RWPE1 (cell line): ENCODE results near the gene MTSS2.
A peak's percentile ranks its signal among the peaks of the same experiment; 100 is the strongest.

Experiments used
- CTCF ChIA-PET: fragments of 350-600 bp; sonication (Branson Sonifier 250); formaldehyde crosslinking; extraction: SDS; loops from one replicate; lab custom pipeline; 2021; lab: Yijun Ruan, JAX
- POLR2A ChIA-PET: fragments of 400-600 bp; formaldehyde crosslinking; extraction: SDS; loops from one replicate; lab custom pipeline; 2020; ENCODE audit warnings: antibody characterized with exemption; ENCODE audit not compliant: low non-redundant PET; lab: Yijun Ruan, JAX
- DNase-seq: peaks from one replicate; pipeline ENCODE4 v3.0.0; 2012; ENCODE audit warnings: low spot score
- H3K27ac ChIP-seq: fragments of 450-650 bp; 2 replicates; pipeline ENCODE4 v1.5.1; 2017
- CTCF ChIP-seq: fragments of 450-650 bp; conservative IDR thresholded peaks from 2 replicates; pipeline ENCODE4 v1.5.1; 2017; ENCODE audit warnings: low read depth, mild to moderate bottlenecking

MTSS2 gene

GRCh38 chr16:70696355-70696754 is 10.5 kb upstream of the MTSS2 start:
- no peak for DNase-seq
- ChIA-PET POLR2A (interaction anchor here (0.6 kb wide), 1 partner anchor 72 kb away, joined by 6 read pairs; no protein-coding TSS in a partner anchor), CTCF (interaction anchor here (0.8 kb wide), 1 partner anchor 42 kb away, joined by 5 read pairs; no protein-coding TSS in a partner anchor)
- peak overlapping the region; percentile 100 for H3K27ac ChIP-seq
- no peak for TF ChIP-seq CTCF

GRCh38 chr16:70695331-70696070 is 9.6 kb upstream of the MTSS2 start:
- POLR2A ChIA-PET: interaction anchor here (0.6 to 0.7 kb wide), 3 partner anchors 13 to 84 kb away, joined by 3 to 6 read pairs (median 6); no protein-coding TSS in a partner anchor
- H3K27ac ChIP-seq: peak overlapping the region; percentile 100
- CTCF ChIA-PET: interaction anchor here (0.8 to 1.1 kb wide), 3 partner anchors 19 to 76 kb away, joined by 3 to 5 read pairs (median 4); no protein-coding TSS in a partner anchor
- no peak for DNase-seq
- TF ChIP-seq CTCF: no peak

- TF ChIP-seq CTCF: no peak
- peak overlapping the region; percentile 100 for H3K27ac ChIP-seq
- ChIA-PET POLR2A (interaction anchor here (0.7 kb wide), 1 partner anchor 12 kb away, joined by 6 read pairs; no protein-coding TSS in a partner anchor), CTCF (interaction anchor here (0.9 to 1.1 kb wide), 2 partner anchors 20 to 76 kb away, joined by 3 to 4 read pairs; no protein-coding TSS in a partner anchor)
- no peak for DNase-seq
Measured at GRCh38 chr16:70694868-70695218, 9.0 kb upstream of the MTSS2 start.

- peak overlapping the region; percentile 100 for H3K27ac ChIP-seq
- ChIA-PET POLR2A (no interaction called here), CTCF (no interaction called here)
- TF ChIP-seq CTCF: no peak
- DNase-seq: peak; percentile 94
Measured at GRCh38 chr16:70694088-70694867, 8.4 kb upstream of the MTSS2 start.

- ChIA-PET CTCF (no interaction called here), POLR2A (no interaction called here)
- no peak for TF ChIP-seq CTCF
- H3K27ac ChIP-seq: peak overlapping the region; percentile 100
- no peak for DNase-seq
Measured at GRCh38 chr16:70692873-70693671, 7.2 kb upstream of the MTSS2 start.
